ENCODE measurements around the gene RPS17.

GRCh38 chr15:82536409-82537350 is 3.6 kb downstream of the RPS17 start:
- TF ChIP-seq CTCF (IDR thresholded peaks at IDR 0.05; ENCODE audit: low read depth, low read length) (no peak), MAX (IDR thresholded peaks at IDR 0.05; ENCODE audit: low read depth, low read length) (no peak), POLR2A (IDR thresholded peaks at IDR 0.05; ENCODE audit: extremely low read depth, insufficient read length) (no peak)

Measured in NB4 (cell line).